H1 (cell line): Measurements from ENCODE around the gene SLC3A2.

Source experiments
- RNF2 ChIP-seq: fragments of 200-900, 300-1000 bp; sonication (generic); IDR thresholded peaks from 2 replicates; pipeline ENCODE4 v1.7.1; 2016; ENCODE audit warnings: borderline replicate concordance, low read depth, mild to moderate bottlenecking, antibody characterized with exemption, low read length; ENCODE audit not compliant: poor library complexity, severe bottlenecking; ENCODE audit errors: missing control alignments
- YY1 ChIP-seq: IDR thresholded peaks from 2 replicates; pipeline ENCODE4 v1.6.1; 2011; ENCODE audit warnings: low read depth, mild to moderate bottlenecking, low read length
- TF ChIP-seq, protein P1 (sequence below): IDR thresholded peaks from 2 replicates; pipeline ENCODE4 v1.6.1; 2011; ENCODE audit warnings: low read length, improper control_type of control experiment

- TF ChIP-seq RNF2, result no peak
- no peak for TF ChIP-seq YY1
- TF ChIP-seq, protein P1, sequence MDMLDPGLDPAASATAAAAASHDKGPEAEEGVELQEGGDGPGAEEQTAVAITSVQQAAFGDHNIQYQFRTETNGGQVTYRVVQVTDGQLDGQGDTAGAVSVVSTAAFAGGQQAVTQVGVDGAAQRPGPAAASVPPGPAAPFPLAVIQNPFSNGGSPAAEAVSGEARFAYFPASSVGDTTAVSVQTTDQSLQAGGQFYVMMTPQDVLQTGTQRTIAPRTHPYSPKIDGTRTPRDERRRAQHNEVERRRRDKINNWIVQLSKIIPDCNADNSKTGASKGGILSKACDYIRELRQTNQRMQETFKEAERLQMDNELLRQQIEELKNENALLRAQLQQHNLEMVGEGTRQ, result no peak
Observed at GRCh38 chr11:62874851-62875250, 5.8 kb upstream of the SLC3A2 start.
